Dendritic cell treated with granulocyte-macrophage colony-stimulating factor and Interleukin-4, amounts not matched to agents 40 ng/mL and 50 ng/mL, for 4 days (primary cell): Measurements from ENCODE around the gene DOK4.

Experiments used
- H3K27ac Mint-ChIP-seq: one replicate; pipeline ENCODE4 v1.8.0; 2022; ENCODE audit warnings: mild to moderate bottlenecking, mixed read lengths
- H3K27me3 Mint-ChIP-seq: one replicate; pipeline ENCODE4 v1.8.0; 2022; ENCODE audit warnings: mild to moderate bottlenecking, mixed read lengths
- H3K36me3 Mint-ChIP-seq: one replicate; pipeline ENCODE4 v1.8.0; 2022; ENCODE audit warnings: low read depth, mixed read lengths
- H3K4me1 Mint-ChIP-seq: one replicate; pipeline ENCODE4 v1.8.0; 2022; ENCODE audit warnings: low read depth, mixed read lengths
- H3K4me3 Mint-ChIP-seq: one replicate; pipeline ENCODE4 v1.8.0; 2022; ENCODE audit warnings: mild to moderate bottlenecking, moderate library complexity, mixed read lengths
- H3K9me3 Mint-ChIP-seq: one replicate; pipeline ENCODE4 v1.8.0; 2022; ENCODE audit warnings: mixed read lengths
- intact Hi-C: fragments of 100-400 bp; cut with micrococcal nuclease; formaldehyde crosslinking; loops from one replicate; pipeline ENCODE4 v1.15.0; 2022

The DOK4 gene

DNA sequence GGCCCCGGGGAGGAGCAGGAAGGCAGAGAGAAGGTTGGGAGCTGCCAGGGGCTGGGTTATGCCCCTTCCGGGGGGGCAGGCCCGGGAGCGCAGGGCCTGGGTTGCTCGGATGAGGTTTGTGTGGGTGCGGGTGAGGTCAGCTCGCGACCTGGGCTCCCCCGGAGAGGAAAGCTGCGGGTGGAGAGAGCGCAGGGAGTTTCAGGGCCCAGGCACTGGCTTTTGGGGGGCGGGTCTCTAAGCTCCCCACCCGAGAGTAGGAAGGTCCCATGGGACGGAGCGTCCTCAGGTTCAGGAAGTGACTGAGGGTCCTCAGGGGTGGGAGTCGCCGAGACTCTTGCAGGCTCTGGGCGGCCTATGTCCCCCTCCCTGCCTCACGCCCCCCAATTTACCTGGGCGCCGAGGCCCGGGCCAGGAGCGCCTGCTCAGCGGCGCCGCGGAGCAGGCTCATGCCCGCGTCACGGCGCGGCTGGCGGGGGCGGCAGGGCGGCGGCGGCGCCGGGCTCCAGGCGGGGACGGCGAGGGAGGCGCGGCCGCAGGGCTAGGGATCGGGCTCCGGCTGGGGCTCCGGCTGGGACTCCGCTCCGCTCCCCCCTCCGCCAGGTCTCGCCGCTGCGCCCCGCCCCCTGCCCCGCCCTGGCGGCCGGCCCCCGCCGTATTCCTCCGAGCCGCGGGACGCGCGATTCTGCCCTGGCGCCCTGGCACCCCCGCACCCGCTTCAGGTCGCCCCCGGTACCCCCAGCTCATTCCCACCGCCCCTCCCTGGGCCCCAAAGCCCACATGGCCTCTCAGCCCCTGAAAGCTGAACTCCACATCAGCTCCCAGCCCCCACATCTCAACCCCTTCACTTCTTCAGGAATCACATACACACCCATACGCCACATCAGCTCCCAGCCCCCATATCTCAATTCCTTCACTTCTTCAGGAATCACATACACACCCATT is at the start of gene DOK4:
TSS of gene DOK4 (minus strand) at position 578 of the 942 bp plus-strand sequence. CDS start 6,986 bp downstream, outside the sequence.
- peak within 1 kb of the TSS; percentile 72 for H3K27ac Mint-ChIP-seq
- H3K4me1 Mint-ChIP-seq: peaks cover 17% of the 10 kb centered on the region

GRCh38 chr16:57535680-57536305 is 49.5 kb upstream of the DOK4 start:
- Mint-ChIP-seq H3K27ac (no peak overlapping the region), H3K27me3 (peaks cover 85% of the 10 kb centered on the region), H3K4me3 (peak overlapping the region; percentile 61), H3K36me3 (no peaks in the 10 kb centered on the region), H3K4me1 (peaks cover 64% of the 10 kb centered on the region), H3K9me3 (no peaks in the 10 kb centered on the region)
- intact Hi-C loops: no loop called here

More for the DNA sequence above, at the start of gene DOK4:
- peaks cover 45% of the 10 kb centered on the region for H3K27me3 Mint-ChIP-seq
- no peaks in the 10 kb centered on the region for H3K36me3 Mint-ChIP-seq
- no peaks in the 10 kb centered on the region for H3K9me3 Mint-ChIP-seq
- intact Hi-C loops: no loop called here
- peak within 1 kb of the TSS; percentile 74 for H3K4me3 Mint-ChIP-seq

DNA sequence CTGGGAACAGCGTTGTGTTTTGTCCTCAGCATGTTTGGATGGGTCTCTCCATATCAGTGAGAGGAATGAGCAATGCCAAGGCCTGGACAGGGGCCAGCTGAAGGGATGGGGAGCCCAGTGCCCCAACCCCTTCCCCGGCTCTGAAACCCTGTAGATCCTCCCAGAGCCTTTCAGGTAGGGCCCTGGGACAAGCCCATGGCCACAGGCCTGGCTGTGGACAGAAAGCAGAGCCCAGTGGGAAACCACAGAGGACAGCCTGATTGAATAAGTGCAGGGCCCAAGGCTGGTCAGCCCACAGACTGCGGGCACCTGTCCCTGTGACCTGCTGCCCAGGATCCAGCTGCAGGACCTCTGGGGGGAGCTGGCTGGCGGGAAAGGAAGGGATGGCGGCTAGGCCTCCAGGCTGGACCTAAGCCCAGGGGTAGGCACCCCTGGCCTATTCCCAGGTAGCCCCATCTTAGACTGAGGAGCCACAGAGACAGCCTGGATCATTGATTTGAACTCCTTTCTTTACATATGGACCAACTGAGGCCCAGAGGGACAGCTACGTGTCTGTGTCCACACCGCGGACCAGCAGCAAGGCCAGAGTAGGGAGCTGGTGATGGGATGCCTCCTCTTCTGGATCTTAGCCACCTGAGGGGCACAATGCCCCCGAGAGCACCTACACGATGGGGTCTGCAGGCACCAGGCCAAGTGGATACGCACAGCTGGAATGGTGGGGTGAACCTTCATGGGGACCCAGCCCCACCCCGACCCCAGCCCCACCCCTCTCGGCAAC is 48.8 kb upstream of the DOK4 start:
- H3K4me3 Mint-ChIP-seq: no peak overlapping the region
- no peak overlapping the region for H3K27ac Mint-ChIP-seq
- H3K27me3 Mint-ChIP-seq: peaks cover 85% of the 10 kb centered on the region
- intact Hi-C loops: no loop called here
- no peaks in the 10 kb centered on the region for H3K36me3 Mint-ChIP-seq
- H3K4me1 Mint-ChIP-seq: peaks cover 64% of the 10 kb centered on the region
- H3K9me3 Mint-ChIP-seq: no peaks in the 10 kb centered on the region

DNA sequence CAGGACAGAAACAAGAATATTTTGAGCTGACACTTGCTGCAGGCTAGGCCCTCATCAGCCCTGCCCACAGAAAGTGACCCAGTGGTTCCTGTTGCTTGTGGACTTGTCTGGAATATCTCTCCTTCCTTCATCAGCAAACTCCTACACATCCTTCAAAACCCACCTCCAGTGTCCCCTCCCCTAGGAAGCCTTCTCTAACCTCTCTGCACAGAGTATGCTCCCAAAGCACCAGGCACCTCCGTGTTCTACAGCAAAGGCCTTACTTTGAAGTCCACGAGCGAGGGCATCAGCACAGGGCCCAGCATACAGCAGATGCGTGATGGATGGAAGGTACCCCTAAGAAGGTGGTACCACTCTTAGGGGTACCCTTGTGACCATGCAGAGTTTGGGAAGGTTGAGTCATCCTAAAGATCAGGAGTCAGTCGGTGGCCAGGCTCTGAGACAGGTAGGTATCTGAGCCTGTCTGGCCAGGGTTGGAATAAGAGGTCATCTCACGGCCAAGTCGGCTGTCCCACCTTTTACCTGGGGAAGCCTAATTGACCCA is 48.1 kb upstream of the DOK4 start:
- Mint-ChIP-seq H3K27ac (no peak overlapping the region), H3K4me1 (peaks cover 68% of the 10 kb centered on the region), H3K36me3 (no peaks in the 10 kb centered on the region), H3K27me3 (peaks cover 87% of the 10 kb centered on the region), H3K4me3 (no peak overlapping the region), H3K9me3 (no peaks in the 10 kb centered on the region)
- intact Hi-C loops: no loop called here

GRCh38 chr16:57533431-57534336 is 47.4 kb upstream of the DOK4 start:
- Mint-ChIP-seq H3K27me3 (peaks cover 84% of the 10 kb centered on the region), H3K4me3 (no peak overlapping the region), H3K9me3 (no peaks in the 10 kb centered on the region), H3K27ac (no peak overlapping the region), H3K36me3 (no peaks in the 10 kb centered on the region), H3K4me1 (peaks cover 63% of the 10 kb centered on the region)
- intact Hi-C loops: no loop called here

- intact Hi-C loops: no loop called here
- H3K27me3 Mint-ChIP-seq: peaks cover 83% of the 10 kb centered on the region
- no peak overlapping the region for H3K4me3 Mint-ChIP-seq
- H3K9me3 Mint-ChIP-seq: no peaks in the 10 kb centered on the region
- H3K36me3 Mint-ChIP-seq: no peaks in the 10 kb centered on the region
- no peak overlapping the region for H3K27ac Mint-ChIP-seq
- H3K4me1 Mint-ChIP-seq: peaks cover 49% of the 10 kb centered on the region
Measured at GRCh38 chr16:57532266-57532625, 46.0 kb upstream of the DOK4 start.

GRCh38 chr16:57531635-57532265 is 45.5 kb upstream of the DOK4 start:
- Mint-ChIP-seq H3K27ac (no peak overlapping the region), H3K9me3 (no peaks in the 10 kb centered on the region), H3K4me3 (no peak overlapping the region), H3K27me3 (peaks cover 82% of the 10 kb centered on the region), H3K4me1 (peaks cover 47% of the 10 kb centered on the region), H3K36me3 (no peaks in the 10 kb centered on the region)
- intact Hi-C loops: no loop called here

- no peaks in the 10 kb centered on the region for H3K9me3 Mint-ChIP-seq
- H3K4me1 Mint-ChIP-seq: peaks cover 50% of the 10 kb centered on the region
- intact Hi-C loops: no loop called here
Measured at GRCh38 chr16:57531253-57531575, 44.9 kb upstream of the DOK4 start.

GRCh38 chr16:57530522-57531252 is 44.4 kb upstream of the DOK4 start:
- Mint-ChIP-seq H3K36me3 (no peaks in the 10 kb centered on the region), H3K27me3 (peaks cover 90% of the 10 kb centered on the region), H3K27ac (peak overlapping the region; percentile 25), H3K4me3 (no peak overlapping the region), H3K4me1 (peaks cover 54% of the 10 kb centered on the region), H3K9me3 (no peaks in the 10 kb centered on the region)
- intact Hi-C loops: no loop called here

More at GRCh38 chr16:57531253-57531575, 44.9 kb upstream of the DOK4 start:
- Mint-ChIP-seq H3K36me3 (no peaks in the 10 kb centered on the region), H3K27ac (peak overlapping the region; percentile 25), H3K27me3 (peaks cover 87% of the 10 kb centered on the region), H3K4me3 (no peak overlapping the region)

DNA sequence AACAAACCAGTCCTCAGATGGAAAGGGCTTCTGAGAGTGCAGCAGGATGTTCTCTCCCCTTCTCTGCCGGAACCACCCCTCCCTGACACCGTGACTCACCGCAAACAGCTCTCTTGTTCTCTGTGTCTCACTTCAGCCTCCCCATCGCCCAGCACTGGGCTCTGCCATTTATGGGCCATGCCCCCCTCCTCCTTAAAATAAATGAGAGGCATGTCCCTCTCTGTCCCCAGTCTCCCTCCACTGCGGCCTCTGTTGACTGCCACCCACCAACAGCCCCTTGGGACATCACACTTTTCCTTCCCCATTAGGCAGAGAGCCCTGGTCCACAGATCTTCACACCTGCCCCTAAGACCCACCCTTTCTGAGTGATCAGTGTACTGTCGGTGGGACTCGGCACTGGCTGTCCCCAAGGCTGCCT is 43.8 kb upstream of the DOK4 start:
- intact Hi-C loops: no loop called here
- Mint-ChIP-seq H3K36me3 (no peaks in the 10 kb centered on the region), H3K4me1 (peaks cover 60% of the 10 kb centered on the region), H3K27ac (peak overlapping the region; percentile 25), H3K27me3 (peaks cover 90% of the 10 kb centered on the region), H3K4me3 (no peak overlapping the region), H3K9me3 (no peaks in the 10 kb centered on the region)

DNA sequence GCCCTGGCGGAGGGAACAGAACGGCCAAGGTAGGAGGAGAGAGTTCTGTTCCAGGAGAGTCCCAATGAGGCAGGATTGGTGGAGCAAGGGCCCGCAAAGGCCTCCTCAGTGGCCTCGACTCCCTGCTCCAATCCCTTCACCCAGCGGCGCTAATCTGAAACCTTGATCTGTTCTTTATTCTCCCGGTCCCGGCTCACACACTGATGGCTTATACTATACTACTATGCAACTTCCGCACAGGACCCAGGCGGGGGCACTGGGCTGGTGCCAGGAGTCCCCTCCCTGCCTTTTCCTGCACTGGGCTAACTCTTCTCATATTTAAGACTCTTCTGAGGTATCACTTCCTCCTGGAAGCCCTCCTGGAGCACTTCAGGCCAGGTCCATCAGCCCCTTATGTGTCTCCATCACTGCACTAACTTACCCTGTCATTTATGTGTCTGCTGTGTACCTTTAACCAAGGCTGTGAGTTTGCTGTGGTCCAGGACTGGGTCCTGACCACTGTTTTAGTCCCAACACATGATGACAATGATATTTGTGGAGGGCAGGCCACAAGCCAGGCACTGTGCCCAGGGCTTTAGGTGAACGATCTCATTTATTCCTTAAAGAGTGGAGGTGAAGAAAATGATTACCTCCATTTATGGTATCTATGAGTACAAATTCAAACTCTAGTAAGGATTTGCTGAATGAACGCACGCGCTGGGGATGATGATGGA is 43.3 kb upstream of the DOK4 start:
- Mint-ChIP-seq H3K36me3 (no peaks in the 10 kb centered on the region), H3K27me3 (peaks cover 89% of the 10 kb centered on the region), H3K4me1 (peaks cover 65% of the 10 kb centered on the region), H3K27ac (no peak overlapping the region), H3K4me3 (no peak overlapping the region), H3K9me3 (no peaks in the 10 kb centered on the region)
- intact Hi-C loops: no loop called here
